IMR-90 (cell line): ENCODE data around the gene PJA1. TPM values are rescaled to one million over a fixed set of nuclear protein-coding genes. Genes with fewer than 3 reads are reported as not detected.

Experiments used
- ATAC-seq: fragments of 200-7000 bp; cut with Tn5 transposase; 2 replicates; pipeline ENCODE4 v1.9.1; 2020; ENCODE audit warnings: low read depth, mild to moderate bottlenecking, moderate library complexity
- BruUV-seq: library from RNA; stranded (reverse); fragments of 400-500 nt; replicated peaks from 2 replicates; lab custom pipeline; 2021; lab: Mats Ljungman, UMichigan
- CTCF ChIA-PET: fragments of 300-600 bp; formaldehyde crosslinking; extraction: SDS; loops from one replicate; lab custom pipeline; 2021; ENCODE audit warnings: antibody characterized with exemption; lab: Yijun Ruan, JAX
- POLR2A ChIA-PET: fragments of 300-600 bp; sonication (Branson Sonifier 250); formaldehyde crosslinking; loops from one replicate; lab custom pipeline; 2022; ENCODE audit warnings: antibody characterized with exemption; ENCODE audit not compliant: unreplicated experiment; lab: Charles Lee
- DNase-seq: peaks from one replicate; pipeline ENCODE4 v3.0.0; 2013
- H2AFZ ChIP-seq: replicated peaks from 2 replicates; pipeline ENCODE3; 2013; ENCODE audit warnings: low read length, mild to moderate bottlenecking; ENCODE audit not compliant: poor library complexity
- H2AK5ac ChIP-seq: 2 replicates; pipeline ENCODE4 v1.6.1; 2013; ENCODE audit warnings: low read depth, low read length, inconsistent platforms
- H2AK9ac ChIP-seq: replicated peaks from 2 replicates; pipeline ENCODE3; 2013; ENCODE audit warnings: mild to moderate bottlenecking, low read depth, low read length, moderate library complexity; ENCODE audit not compliant: poor library complexity
- H2BK120ac ChIP-seq: 2 replicates; pipeline ENCODE4 v1.6.1; 2013; ENCODE audit warnings: low read depth, low read length, inconsistent platforms
- H2BK15ac ChIP-seq: 3 replicates; pipeline ENCODE4 v1.6.1; 2013; ENCODE audit warnings: low read depth, low read length, inconsistent platforms
- H2BK20ac ChIP-seq: 2 replicates; pipeline ENCODE4 v1.6.1; 2013; ENCODE audit warnings: low read depth, mild to moderate bottlenecking, inconsistent platforms, low read length, moderate library complexity
- H2BK5ac ChIP-seq: 2 replicates; pipeline ENCODE4 v1.6.1; 2013; ENCODE audit warnings: mild to moderate bottlenecking, low read depth, low read length, inconsistent platforms; ENCODE audit not compliant: poor library complexity, severe bottlenecking
- H3K14ac ChIP-seq: replicated peaks from 2 replicates; pipeline ENCODE4 v1.6.1; 2013; ENCODE audit warnings: low read depth, low read length, inconsistent platforms
- H3K18ac ChIP-seq: 2 replicates; pipeline ENCODE4 v1.6.1; 2013; ENCODE audit warnings: low read depth, low read length, control low read depth
- H3K23ac ChIP-seq: 2 replicates; pipeline ENCODE4 v1.6.1; 2013; ENCODE audit warnings: low read depth, low read length, inconsistent platforms
- H3K27ac ChIP-seq: 2 replicates; pipeline ENCODE4 v1.5.1; 2013; ENCODE audit warnings: mild to moderate bottlenecking, control low read depth, low read length; ENCODE audit not compliant: insufficient read depth
- H3K27me3 ChIP-seq: 2 replicates; pipeline ENCODE4 v1.6.1; 2013; ENCODE audit warnings: low read length; ENCODE audit not compliant: control insufficient read depth, insufficient read depth
- H3K36me3 ChIP-seq: 2 replicates; pipeline ENCODE4 v1.6.1; 2013; ENCODE audit warnings: low read length, mixed read lengths; ENCODE audit not compliant: control insufficient read depth, insufficient read depth
- H3K4ac ChIP-seq: 2 replicates; pipeline ENCODE4 v1.6.1; 2013; ENCODE audit warnings: low read depth, low read length, inconsistent platforms
- H3K4me1 ChIP-seq: 2 replicates; pipeline ENCODE4 v1.6.1; 2013; ENCODE audit warnings: low read length, mixed read lengths; ENCODE audit not compliant: control insufficient read depth, insufficient read depth
- H3K4me2 ChIP-seq: 2 replicates; pipeline ENCODE4 v1.6.1; 2013; ENCODE audit warnings: low read depth, mild to moderate bottlenecking, control low read depth, low read length, moderate library complexity
- H3K4me3 ChIP-seq: 2 replicates; pipeline ENCODE4 v1.5.1; 2013; ENCODE audit warnings: low read depth, mild to moderate bottlenecking, control low read depth, low read length, moderate library complexity; ENCODE audit not compliant: insufficient read depth
- H3K56ac ChIP-seq: 2 replicates; pipeline ENCODE4 v1.6.1; 2013; ENCODE audit warnings: low read length, inconsistent platforms; ENCODE audit not compliant: insufficient read depth; ENCODE audit errors: extremely low read depth
- H3K79me1 ChIP-seq, 2 experiments: 2 replicates each; pipeline ENCODE4 v1.6.1; 2013; ENCODE audit warnings: low read length in 2 of 2, inconsistent platforms in 1 of 2, low read depth in 1 of 2
- H3K9ac ChIP-seq: 2 replicates; pipeline ENCODE4 v1.6.1; 2013; ENCODE audit warnings: low read depth, low read length, control low read depth
- H3K9me1 ChIP-seq: 2 replicates; pipeline ENCODE4 v1.6.1; 2013; ENCODE audit warnings: low read length, inconsistent platforms; ENCODE audit not compliant: insufficient read depth
- H3K9me3 ChIP-seq: 2 replicates; pipeline ENCODE4 v1.6.1; 2013; ENCODE audit warnings: low read length; ENCODE audit not compliant: control insufficient read depth, insufficient read depth
- H4K20me1 ChIP-seq: 2 replicates; pipeline ENCODE4 v1.6.1; 2013; ENCODE audit warnings: low read length, inconsistent platforms; ENCODE audit not compliant: insufficient read depth
- H4K5ac ChIP-seq: 2 replicates; pipeline ENCODE4 v1.6.1; 2013; ENCODE audit warnings: mild to moderate bottlenecking, low read depth, low read length, control low read depth
- H4K8ac ChIP-seq, 2 experiments: 2 replicates each; pipeline ENCODE4 v1.6.1; 2013; ENCODE audit warnings: low read depth in 2 of 2, low read length in 2 of 2, control low read depth in 1 of 2, inconsistent platforms in 1 of 2
- H4K91ac ChIP-seq: 2 replicates; pipeline ENCODE4 v1.6.1; 2013; ENCODE audit warnings: low read depth, low read length, inconsistent platforms; ENCODE audit not compliant: insufficient read depth
- RCOR1 ChIP-seq: IDR thresholded peaks from 2 replicates; pipeline ENCODE4 v1.6.1; 2012; ENCODE audit warnings: mild to moderate bottlenecking, low read length, improper control_type of control experiment; ENCODE audit not compliant: insufficient replicate concordance
- RFX5 ChIP-seq: IDR thresholded peaks from 2 replicates; pipeline ENCODE4 v1.8.0; 2012; ENCODE audit warnings: low read depth, mild to moderate bottlenecking, low read length, moderate library complexity
- dilution Hi-C: fragments of 300-500 bp; cut with HindIII; formaldehyde crosslinking; loops from one replicate; pipeline ENCODE4 v1.14.3; 2018; ENCODE audit warnings: low sequenced_read_pairs; ENCODE audit not compliant: unreplicated experiment
- in situ Hi-C: fragments of 300-500 bp; cut with MboI; formaldehyde crosslinking; loops from 3 replicates; pipeline ENCODE4 v1.14.3; 2019; ENCODE audit warnings: low sequenced_read_pairs, inconsistent platforms, mixed read lengths
- intact Hi-C: fragments of 100-400 bp; cut with micrococcal nuclease; formaldehyde crosslinking; loops from 2 replicates; pipeline ENCODE4 v1.10.0; 2022
- polyA plus RNA-seq, 3 experiments: library from polyadenylated mRNA; depleted of rRNA; stranded (reverse); fragments of >200 nt; gene quantifications; 2 replicates each; pipeline ENCODE4 v1.2.3, GENCODE V29; 2012; ENCODE audit warnings: low replicate concordance in 1 of 3
- total RNA-seq: library from RNA; depleted of rRNA; stranded (reverse); fragments of >200 nt; gene quantifications from 2 replicates; pipeline ENCODE4 v1.2.3, GENCODE V29; 2012

Gene PJA1
- total and polyA plus RNA-seq, 2 of the 4 experiments (the other 2 are of a cell fraction) = 15.1 to 24.4 TPM

DNA sequence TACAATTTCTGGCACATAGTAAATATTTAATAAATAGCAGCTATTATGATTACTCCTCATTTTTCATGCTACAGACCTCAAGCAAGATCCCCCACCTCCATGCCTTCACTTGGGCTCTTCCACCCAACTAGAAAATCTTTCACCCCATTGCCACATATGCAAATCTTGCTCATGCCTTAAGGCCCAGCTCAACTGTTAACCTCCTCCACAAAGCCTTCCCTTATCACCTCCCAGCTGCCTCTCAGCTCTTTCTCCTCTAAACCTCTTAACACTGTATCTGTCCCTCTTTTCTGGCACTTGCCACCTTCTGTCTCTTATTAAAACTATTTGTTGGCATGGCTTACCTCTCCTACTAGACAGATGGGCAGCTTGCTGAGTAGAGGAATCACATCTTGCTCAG lies 51.5 kb downstream of the PJA1 start:
- Histone ChIP-seq H4K8ac (no peak overlapping the region), H2AK5ac (no peak overlapping the region), H4K5ac (no peak overlapping the region), H3K18ac (no peak overlapping the region), H2BK20ac (no peak overlapping the region), H3K23ac (no peak overlapping the region), H2BK120ac (no peak overlapping the region), H3K36me3 (no peaks in the 10 kb centered on the region), H4K20me1 (no peaks in the 10 kb centered on the region), H2AK9ac (no peak overlapping the region), H2BK15ac (no peak overlapping the region), H3K4me2 (no peak overlapping the region), H3K79me1 (no peaks in the 10 kb centered on the region), H3K4me1 (peaks cover 6% of the 10 kb centered on the region; the same call in 1 of the 2 replicates), H3K9me1 (no peaks in the 10 kb centered on the region; the same call in 1 of the 2 replicates), H3K9me3 (no peaks in the 10 kb centered on the region), H3K27ac (no peak overlapping the region), H2AFZ (no peak overlapping the region), H3K14ac (no peak overlapping the region), H3K4ac (no peak overlapping the region), H3K4me3 (no peak overlapping the region), H3K9ac (no peak overlapping the region), H3K27me3 (peaks cover 13% of the 10 kb centered on the region; the same call in 1 of the 2 replicates), H4K91ac (no peak overlapping the region), H3K56ac (no peak overlapping the region), H2BK5ac (no peak overlapping the region)
- TF ChIP-seq RCOR1 (no peak), RFX5 (no peak)
- ChIA-PET POLR2A (no interaction called here), CTCF (no interaction called here)
- BruUV-seq = no TSS peak
- intact Hi-C loops (no loop called here), dilution Hi-C loops (no loop called here), in situ Hi-C loops (no loop called here)
- no peak for ATAC-seq
- no peak for DNase-seq
